HG02588 (cell line): ENCODE results near the gene CSRNP3.

Experiments
- ATAC-seq: cut with Tn5 transposase; IDR thresholded peaks from one replicate; pipeline ENCODE4 v1.9.1; 2021; ENCODE audit warnings: mild to moderate bottlenecking, moderate library complexity; ENCODE audit not compliant: unreplicated experiment

The CSRNP3 gene

GRCh38 chr2:165536851-165537499 lies 67.5 kb downstream of the CSRNP3 start:
- ATAC-seq, result no peak

DNA sequence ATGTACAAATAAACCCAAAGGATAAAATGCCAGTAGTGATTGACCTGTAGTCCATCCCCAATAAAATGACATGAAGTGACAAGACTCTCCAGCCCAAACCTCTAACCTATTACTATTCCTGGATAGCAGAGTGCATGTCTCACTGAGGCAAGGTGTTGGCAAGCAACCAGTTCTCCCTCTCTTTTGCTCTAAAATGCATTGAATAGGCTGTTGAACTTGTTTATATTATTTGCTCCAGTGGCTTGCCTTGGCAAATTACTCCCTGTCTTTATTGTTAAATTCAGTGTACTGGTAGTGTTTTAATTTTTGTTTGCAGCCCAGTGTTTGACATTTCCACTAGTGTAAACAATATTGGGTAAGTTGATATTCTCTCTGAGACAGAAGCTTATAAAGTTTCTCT lies 70.5 kb downstream of the CSRNP3 start:
- ATAC-seq, result no peak

GRCh38 chr2:165544897-165545296 lies 75.4 kb downstream of the CSRNP3 start:
- ATAC-seq, result peak; percentile 93

DNA sequence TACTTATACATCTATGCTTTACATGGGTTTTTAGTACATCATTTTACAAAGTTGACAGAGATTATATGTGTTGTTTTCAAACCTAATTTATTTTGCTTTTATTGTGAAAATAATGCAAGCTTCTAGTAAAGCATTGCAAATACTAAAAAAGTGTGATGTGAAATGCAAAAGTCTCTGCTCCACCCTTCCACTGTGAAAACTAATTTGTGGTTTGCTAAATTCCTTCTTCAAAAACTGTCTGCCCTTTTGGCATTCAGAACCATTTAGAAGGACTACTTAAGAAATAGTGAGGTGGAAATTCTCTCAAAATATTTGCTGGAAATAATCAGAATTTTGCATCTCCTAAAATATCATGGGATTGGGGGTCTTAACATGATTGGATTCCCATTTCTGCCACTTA lies 78.4 kb downstream of the CSRNP3 start:
- ATAC-seq, result no peak

- no peak for ATAC-seq
Observed at GRCh38 chr2:165549619-165550018, 80.1 kb downstream of the CSRNP3 start.

DNA sequence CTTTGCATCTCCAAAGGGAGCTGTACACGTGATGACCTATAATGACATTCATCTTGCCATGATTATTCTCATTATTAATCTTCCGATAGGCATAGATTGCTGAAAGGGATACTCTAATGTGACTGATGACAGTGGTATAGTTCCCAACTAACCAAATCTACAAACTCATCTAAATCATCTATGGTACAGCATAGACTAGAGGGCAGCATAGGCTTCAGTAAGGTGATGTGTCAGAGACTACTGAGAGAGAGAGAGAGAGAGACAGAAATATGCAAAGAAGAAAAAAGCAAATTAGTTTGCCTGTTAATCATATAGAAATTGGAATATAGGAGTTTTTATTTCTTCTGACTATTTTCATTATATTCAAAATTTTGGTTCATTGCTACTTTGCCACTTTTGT lies 89.3 kb downstream of the CSRNP3 start:
- no peak for ATAC-seq

GRCh38 chr2:165560377-165560988 lies 91.0 kb downstream of the CSRNP3 start:
- no peak for ATAC-seq

GRCh38 chr2:165561516-165561915 lies 92.0 kb downstream of the CSRNP3 start:
- no peak for ATAC-seq

GRCh38 chr2:165562233-165562632 lies 92.7 kb downstream of the CSRNP3 start:
- no peak for ATAC-seq

DNA sequence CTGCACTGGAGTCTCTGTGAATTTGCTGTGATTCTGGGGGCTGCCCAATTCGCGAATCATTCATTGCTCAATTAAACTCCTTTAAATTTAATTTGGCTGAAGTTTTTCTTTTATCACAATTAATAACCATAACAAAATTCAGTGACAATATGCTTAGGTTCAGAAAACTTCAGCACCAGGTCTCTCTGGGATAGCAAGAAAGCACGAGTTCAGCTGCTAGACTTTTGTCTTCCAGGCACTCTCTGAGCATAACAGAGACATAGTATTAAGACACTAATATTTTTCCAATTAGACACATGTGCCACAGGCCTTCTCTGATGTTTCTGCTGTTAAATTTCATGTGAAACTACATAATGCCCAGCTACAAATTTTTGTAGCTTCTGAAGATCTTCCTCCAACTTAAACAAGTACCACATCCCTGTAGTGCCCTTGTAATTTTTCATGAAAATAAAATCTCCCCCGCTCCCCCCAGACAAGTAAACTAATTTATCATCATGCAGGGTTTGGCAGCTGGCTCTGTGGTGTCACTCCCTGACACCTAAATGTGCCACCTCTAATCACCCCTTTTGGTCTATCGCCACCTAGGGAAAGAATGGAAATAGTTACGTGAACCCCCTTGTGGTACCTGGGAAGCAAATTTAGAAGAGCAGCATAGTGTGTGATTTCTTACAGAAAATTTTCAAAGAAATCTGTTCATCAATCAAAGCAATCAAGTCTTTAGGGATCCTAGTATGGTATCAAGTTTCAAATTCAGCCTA lies 94.1 kb downstream of the CSRNP3 start:
- ATAC-seq, result no peak

- ATAC-seq, result no peak
Observed at GRCh38 chr2:165566008-165566407, 96.5 kb downstream of the CSRNP3 start.

- ATAC-seq, result no peak
Observed at GRCh38 chr2:165567273-165567672, 97.8 kb downstream of the CSRNP3 start.

DNA sequence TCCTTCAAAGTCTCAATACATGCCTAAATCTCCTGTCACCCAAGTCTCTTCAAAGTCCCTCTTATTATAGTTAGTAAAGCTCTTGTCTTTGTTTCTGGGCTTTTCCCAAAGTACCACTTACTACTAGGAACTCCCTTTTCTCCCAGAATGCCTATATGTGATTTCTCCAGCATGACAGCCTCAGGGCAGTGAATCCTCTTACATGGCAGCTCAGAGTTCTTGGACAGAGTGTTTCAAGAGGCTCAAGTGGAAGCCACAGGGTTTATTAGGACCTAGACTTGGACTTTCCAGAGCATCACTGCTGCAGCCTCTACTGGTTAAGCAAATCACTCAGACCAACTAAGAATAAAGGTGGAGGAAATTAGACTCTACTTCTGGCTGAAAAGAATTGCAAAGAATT lies 98.9 kb downstream of the CSRNP3 start:
- ATAC-seq, result no peak

GRCh38 chr2:165571477-165571876 lies 102.0 kb downstream of the CSRNP3 start:
- no peak for ATAC-seq

DNA sequence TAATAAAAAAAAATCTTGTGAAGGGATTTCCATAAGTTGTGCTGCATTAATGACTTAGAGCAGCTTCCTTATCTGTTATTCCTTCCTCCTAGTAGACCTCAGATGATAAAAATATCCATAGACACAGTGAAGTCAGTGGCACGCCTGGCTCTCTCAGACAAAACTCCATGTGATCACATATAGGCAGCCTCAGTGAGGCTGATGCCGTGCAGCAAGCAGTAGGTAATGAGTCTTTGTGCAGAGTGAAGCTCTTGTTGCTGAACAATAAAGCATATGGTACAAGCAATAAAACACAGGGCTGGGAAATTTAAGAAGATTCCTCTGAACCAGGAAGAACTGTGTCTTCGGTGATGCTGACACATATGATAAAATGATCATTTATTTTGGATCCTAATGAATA lies 102.7 kb downstream of the CSRNP3 start:
- ATAC-seq, result no peak

DNA sequence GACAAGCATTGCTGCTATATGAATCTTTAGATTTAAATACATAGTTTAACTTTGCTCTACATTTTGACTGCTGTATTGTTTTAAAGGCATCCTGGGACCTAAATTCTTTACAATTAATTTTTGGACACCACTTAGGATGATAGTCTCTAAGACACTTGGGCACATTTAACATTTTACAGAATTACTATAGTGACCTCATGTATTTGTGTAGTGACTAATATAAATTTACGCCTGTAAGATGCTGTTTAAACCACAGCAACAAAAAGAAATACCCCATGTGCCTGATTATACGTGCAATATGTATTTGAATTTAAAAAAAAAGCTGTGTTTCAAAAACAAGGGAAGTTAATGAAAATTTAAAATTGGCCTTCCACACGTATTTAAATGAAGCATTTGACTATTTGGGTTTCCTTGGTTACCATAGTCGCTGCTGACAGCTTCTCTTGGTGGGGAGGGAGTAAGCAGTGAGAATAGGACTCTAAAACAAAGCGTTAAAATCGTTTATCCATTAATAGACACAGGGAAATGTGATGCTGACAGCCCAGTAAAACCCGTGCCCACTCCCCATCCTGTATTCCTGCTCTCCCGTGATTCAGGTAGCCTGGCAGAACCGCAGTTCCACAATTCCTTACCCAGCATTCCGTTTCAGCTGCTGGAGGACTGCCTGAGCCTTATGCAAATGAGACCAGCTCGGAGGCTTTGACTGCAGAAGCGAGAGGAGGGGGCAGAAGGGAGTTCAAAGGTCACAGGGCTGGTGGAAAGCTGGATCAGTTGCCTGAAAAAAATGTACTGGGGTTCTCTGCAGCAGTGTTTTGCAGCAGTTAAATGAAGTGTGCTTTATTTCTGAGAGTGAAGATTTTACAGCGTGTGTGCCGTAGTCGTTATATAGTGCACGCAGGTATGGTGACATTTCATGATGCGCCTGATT lies 104.3 kb downstream of the CSRNP3 start:
- no peak for ATAC-seq

- ATAC-seq, result no peak
Observed at GRCh38 chr2:165575044-165575615, 105.6 kb downstream of the CSRNP3 start.

GRCh38 chr2:165576409-165577154 lies 107.1 kb downstream of the CSRNP3 start:
- ATAC-seq, result no peak

GRCh38 chr2:165582409-165582808 lies 112.9 kb downstream of the CSRNP3 start:
- no peak for ATAC-seq

- ATAC-seq, result no peak
Observed at GRCh38 chr2:165582863-165583506, 113.5 kb downstream of the CSRNP3 start.
